ENCODE data around the gene ZNF677.

- no peak for TF ChIP-seq CTCF (IDR thresholded peaks at IDR 0.05; ENCODE audit: insufficient read depth, low read depth, low read length)
- no peak for TF ChIP-seq EZH2 (IDR thresholded peaks at IDR 0.05; ENCODE audit: insufficient read depth, low read length)
Observed at GRCh38 chr19:53224606-53225005, 30.1 kb downstream of the ZNF677 start.

All from astrocyte (in vitro differentiated cells and primary cell).